ENCODE data around the gene ABCA4. TPM values are rescaled to one million over a fixed set of nuclear protein-coding genes. Genes with fewer than 3 reads are reported as not detected.

The ABCA4 gene
- total and polyA plus RNA-seq, 7 experiments from 2014 or later: not detected

GRCh38 chr1:94033849-94034248 lies 87.1 kb downstream of the ABCA4 start:
- H3K27me3 Mint-ChIP-seq: peaks cover 0 to 28% (median 23%) of the 10 kb centered on the region in 5 donors
- intact Hi-C loops (cut with micrococcal nuclease): no loop called here
- peaks cover 0 to 10% (median 0%) of the 10 kb centered on the region in 7 donors for H3K4me1 Mint-ChIP-seq
- peaks cover 0 to 1% (median 0%) of the 10 kb centered on the region in 11 donors for H3K9me3 Mint-ChIP-seq
- no peak overlapping the region for H3K27ac Mint-ChIP-seq
- Histone ChIP-seq H3K36me3 (ENCODE audit: control insufficient read depth in 2 of 3, insufficient read depth in 3 of 3, low read length in 3 of 3) (no peaks in the 10 kb centered on the region), H3K27me3 (ENCODE audit: control insufficient read depth in 2 of 2, insufficient read depth in 2 of 2, low read length in 2 of 2) (no peaks in the 10 kb centered on the region), H3K4me3 (ENCODE audit: low read length) (no peak overlapping the region), H3K9me3 (ENCODE audit: control insufficient read depth in 2 of 3, low read length in 3 of 3) (no peaks in the 10 kb centered on the region), H3K27ac (ENCODE audit: low read depth, low read length) (no peak overlapping the region), H3K4me1 (ENCODE audit: control insufficient read depth in 2 of 2, insufficient read depth in 2 of 2, low read length in 2 of 2) (no peaks in the 10 kb centered on the region)
- ChIA-PET POLR2A (no interaction called here), CTCF (interaction anchor here (0.6 kb wide), 1 partner anchor 136 kb away, joined by 4 read pairs; no protein-coding TSS in a partner anchor)
- ATAC-seq (no peak), DNase-seq (no peak)
- no peaks in the 10 kb centered on the region for H3K36me3 Mint-ChIP-seq
- no peak overlapping the region for H3K4me3 Mint-ChIP-seq

- H3K27me3 Mint-ChIP-seq: peaks cover 0 to 26% (median 17%) of the 10 kb centered on the region in 5 donors
- Histone ChIP-seq H3K27ac (ENCODE audit: low read depth, low read length) (no peak overlapping the region), H3K4me1 (ENCODE audit: control insufficient read depth in 2 of 2, insufficient read depth in 2 of 2, low read length in 2 of 2) (no peaks in the 10 kb centered on the region), H3K36me3 (ENCODE audit: control insufficient read depth in 2 of 3, insufficient read depth in 3 of 3, low read length in 3 of 3) (no peaks in the 10 kb centered on the region), H3K9me3 (ENCODE audit: control insufficient read depth in 2 of 3, low read length in 3 of 3) (no peaks in the 10 kb centered on the region), H3K4me3 (ENCODE audit: low read length) (no peak overlapping the region), H3K27me3 (ENCODE audit: control insufficient read depth in 2 of 2, insufficient read depth in 2 of 2, low read length in 2 of 2) (no peaks in the 10 kb centered on the region)
- H3K27ac Mint-ChIP-seq: no peak overlapping the region
- no peak overlapping the region for H3K4me3 Mint-ChIP-seq
- peaks cover 0 to 1% (median 0%) of the 10 kb centered on the region in 11 donors for H3K9me3 Mint-ChIP-seq
- H3K4me1 Mint-ChIP-seq: peaks cover 0 to 7% (median 0%) of the 10 kb centered on the region in 7 donors
- no peak for DNase-seq
- no peaks in the 10 kb centered on the region for H3K36me3 Mint-ChIP-seq
- ChIA-PET POLR2A (no interaction called here), CTCF (interaction anchor here (0.7 kb wide), 1 partner anchor 31 kb away, joined by 3 read pairs; no protein-coding TSS in a partner anchor)
- ATAC-seq: no peak
- intact Hi-C loops (cut with micrococcal nuclease): no loop called here
These were observed 88.3 kb downstream of the ABCA4 start for GRCh38 chr1:94032637-94033036.

DNA sequence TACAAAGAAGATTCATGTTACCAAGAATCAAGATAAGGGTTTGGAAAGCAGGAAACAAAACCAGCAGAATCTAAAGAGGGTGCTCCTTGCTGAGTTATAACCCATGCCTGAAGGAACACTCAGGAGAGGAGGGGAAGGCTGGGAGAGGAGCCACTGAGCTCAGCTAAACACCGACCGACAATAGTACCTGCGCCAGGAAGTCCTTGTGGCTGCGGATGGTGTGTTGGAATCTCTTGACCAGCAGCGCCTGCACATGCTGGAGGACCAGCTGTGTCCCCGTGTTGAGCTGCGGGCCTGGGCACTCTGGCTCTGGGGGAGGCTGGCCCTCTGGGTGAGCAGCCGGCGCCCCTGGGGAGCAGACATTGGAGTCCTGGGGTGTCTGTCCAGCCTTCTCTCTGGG lies 89.4 kb downstream of the ABCA4 start:
- H3K27ac Mint-ChIP-seq: no peak overlapping the region
- H3K4me1 ChIP-seq (ENCODE audit: control insufficient read depth in 2 of 2, insufficient read depth in 2 of 2, low read length in 2 of 2): no peaks in the 10 kb centered on the region
- POLR2A ChIA-PET: no interaction called here
- intact Hi-C loops (cut with micrococcal nuclease): no loop called here
- H3K9me3 Mint-ChIP-seq: peaks cover 0 to 1% (median 0%) of the 10 kb centered on the region in 11 donors
- no peak overlapping the region for H3K4me3 ChIP-seq (ENCODE audit: low read length)
- CTCF ChIA-PET: no interaction called here
- no peaks in the 10 kb centered on the region for H3K36me3 Mint-ChIP-seq
- DNase-seq (no peak), ATAC-seq (no peak)
- H3K4me3 Mint-ChIP-seq: no peak overlapping the region
- H3K27me3 Mint-ChIP-seq: peaks cover 0 to 20% (median 6%) of the 10 kb centered on the region in 5 donors
- H3K36me3 ChIP-seq (ENCODE audit: control insufficient read depth in 2 of 3, insufficient read depth in 3 of 3, low read length in 3 of 3): no peaks in the 10 kb centered on the region
- H3K9me3 ChIP-seq (ENCODE audit: control insufficient read depth in 2 of 3, low read length in 3 of 3): no peaks in the 10 kb centered on the region
- peaks cover 0 to 7% (median 0%) of the 10 kb centered on the region in 7 donors for H3K4me1 Mint-ChIP-seq
- H3K27ac ChIP-seq (ENCODE audit: low read depth, low read length): no peak overlapping the region
- H3K27me3 ChIP-seq (ENCODE audit: control insufficient read depth in 2 of 2, insufficient read depth in 2 of 2, low read length in 2 of 2): no peaks in the 10 kb centered on the region

- ChIA-PET POLR2A (no interaction called here), CTCF (no interaction called here)
- Histone ChIP-seq H3K4me1 (ENCODE audit: control insufficient read depth in 2 of 2, insufficient read depth in 2 of 2, low read length in 2 of 2) (no peaks in the 10 kb centered on the region), H3K27me3 (ENCODE audit: control insufficient read depth in 2 of 2, insufficient read depth in 2 of 2, low read length in 2 of 2) (no peaks in the 10 kb centered on the region), H3K27ac (ENCODE audit: low read depth, low read length) (no peak overlapping the region), H3K9me3 (ENCODE audit: control insufficient read depth in 2 of 3, low read length in 3 of 3) (no peaks in the 10 kb centered on the region), H3K36me3 (ENCODE audit: control insufficient read depth in 2 of 3, insufficient read depth in 3 of 3, low read length in 3 of 3) (no peaks in the 10 kb centered on the region), H3K4me3 (ENCODE audit: low read length) (no peak overlapping the region)
- H3K9me3 Mint-ChIP-seq: peaks cover 0 to 1% (median 0%) of the 10 kb centered on the region in 11 donors
- H3K27me3 Mint-ChIP-seq: peaks cover 0 to 20% (median 6%) of the 10 kb centered on the region in 5 donors
- H3K27ac Mint-ChIP-seq: no peak overlapping the region
- ATAC-seq: no peak
- no peak for DNase-seq
- no peaks in the 10 kb centered on the region for H3K36me3 Mint-ChIP-seq
- intact Hi-C loops (cut with micrococcal nuclease): no loop called here
- no peak overlapping the region for H3K4me3 Mint-ChIP-seq
- peaks cover 0 to 7% (median 0%) of the 10 kb centered on the region in 7 donors for H3K4me1 Mint-ChIP-seq
These were observed 89.8 kb downstream of the ABCA4 start for GRCh38 chr1:94031154-94031553.

DNA sequence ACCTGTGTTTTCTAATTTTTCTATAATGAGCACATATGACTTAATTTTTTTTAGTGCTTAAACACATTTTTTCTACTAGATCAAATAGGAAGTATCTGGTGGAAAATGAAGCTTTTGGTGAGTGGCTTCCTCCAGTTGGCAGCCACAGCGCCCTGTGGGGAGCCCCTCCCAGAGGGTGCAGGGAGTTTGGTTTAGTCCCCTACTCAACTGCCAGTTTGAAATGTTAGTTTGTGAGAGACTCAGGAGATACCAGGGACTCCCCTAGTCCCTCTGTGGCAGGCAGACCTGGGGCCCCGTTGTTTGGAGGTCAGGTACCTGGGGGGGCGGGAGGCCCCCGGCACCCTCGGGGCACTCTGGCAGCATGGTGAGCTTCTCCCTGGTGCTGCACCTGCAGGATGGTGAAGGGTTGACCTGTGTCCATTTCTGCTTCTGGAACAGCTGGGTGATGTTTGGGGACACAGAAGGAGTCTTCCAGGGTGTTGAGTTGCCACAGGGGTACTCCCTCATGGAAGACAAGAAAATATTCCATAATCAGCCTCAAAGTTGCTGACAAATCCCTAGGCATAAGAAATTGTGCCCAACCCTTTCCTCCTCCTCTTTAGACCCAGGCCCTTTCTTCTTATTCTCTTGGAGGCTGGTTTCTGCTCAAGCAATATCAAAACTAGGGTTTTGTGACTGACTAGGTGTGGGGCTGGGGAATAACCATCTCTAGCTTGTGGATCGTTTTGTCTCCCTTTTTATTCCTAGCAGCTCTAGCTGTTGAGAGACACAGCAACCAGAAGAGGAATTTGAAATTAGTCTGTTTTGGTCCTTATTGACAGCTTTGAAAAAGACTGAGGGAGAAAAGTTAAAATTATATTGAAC lies 91.6 kb downstream of the ABCA4 start:
- Histone ChIP-seq H3K36me3 (ENCODE audit: control insufficient read depth in 2 of 3, insufficient read depth in 3 of 3, low read length in 3 of 3) (no peaks in the 10 kb centered on the region), H3K27me3 (ENCODE audit: control insufficient read depth in 2 of 2, insufficient read depth in 2 of 2, low read length in 2 of 2) (peaks cover 0 to 4% of the 10 kb centered on the region in 2 donors), H3K9me3 (ENCODE audit: control insufficient read depth in 2 of 3, low read length in 3 of 3) (no peaks in the 10 kb centered on the region), H3K27ac (ENCODE audit: low read depth, low read length) (no peak overlapping the region), H3K4me3 (ENCODE audit: low read length) (no peak overlapping the region), H3K4me1 (ENCODE audit: control insufficient read depth in 2 of 2, insufficient read depth in 2 of 2, low read length in 2 of 2) (no peaks in the 10 kb centered on the region)
- DNase-seq: no peak
- ATAC-seq: no peak
- Mint-ChIP-seq H3K4me1 (peaks cover 0 to 7% (median 0%) of the 10 kb centered on the region in 7 donors), H3K9me3 (peaks cover 0 to 1% (median 0%) of the 10 kb centered on the region in 11 donors), H3K27me3 (peaks cover 6 to 16% (median 8%) of the 10 kb centered on the region in 5 donors), H3K4me3 (no peak overlapping the region), H3K36me3 (no peaks in the 10 kb centered on the region), H3K27ac (no peak overlapping the region)
- CTCF ChIA-PET: no interaction called here
- POLR2A ChIA-PET: no interaction called here
- intact Hi-C loops (cut with micrococcal nuclease): no loop called here

DNA sequence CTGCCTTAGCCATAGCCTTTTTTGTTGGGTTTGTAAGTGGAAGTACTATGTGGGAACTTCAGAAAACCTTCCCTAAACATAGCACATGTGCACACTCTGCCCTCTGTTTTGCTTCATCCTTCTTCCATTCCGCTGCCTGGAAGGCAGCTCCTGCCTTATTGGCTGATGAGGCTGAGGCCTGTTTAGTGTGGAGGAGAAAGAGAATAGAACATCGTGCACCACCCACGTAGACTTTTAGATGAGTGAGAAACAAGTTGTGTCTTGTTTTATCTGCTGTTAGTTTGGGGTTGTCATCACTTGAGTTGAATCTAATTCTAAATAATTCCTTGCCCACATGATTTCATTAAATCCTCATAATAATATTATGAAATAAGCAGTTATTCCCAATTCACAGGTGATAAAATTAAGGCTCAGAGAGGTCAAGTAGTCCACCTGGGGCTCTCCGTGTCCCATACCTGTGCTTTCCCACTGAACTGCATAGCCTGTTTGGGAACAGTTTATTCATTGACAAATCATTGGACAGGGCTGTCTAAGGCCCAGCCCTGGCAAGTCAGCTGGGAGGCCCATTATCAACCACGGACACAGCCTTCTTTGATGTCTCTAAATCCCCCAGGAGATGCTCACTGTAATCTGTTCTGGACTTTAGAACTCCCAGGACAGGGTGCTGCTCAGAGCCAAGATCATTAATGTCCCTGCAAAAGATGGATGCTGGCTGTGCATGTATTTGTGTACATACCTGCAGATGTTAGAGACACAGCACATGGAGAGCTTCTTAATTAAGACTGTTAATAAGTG lies 93.0 kb downstream of the ABCA4 start:
- Histone ChIP-seq H3K4me3 (ENCODE audit: low read length) (no peak overlapping the region), H3K27me3 (ENCODE audit: control insufficient read depth in 2 of 2, insufficient read depth in 2 of 2, low read length in 2 of 2) (peaks cover 0 to 4% of the 10 kb centered on the region in 2 donors), H3K9me3 (ENCODE audit: control insufficient read depth in 2 of 3, low read length in 3 of 3) (no peaks in the 10 kb centered on the region), H3K4me1 (ENCODE audit: control insufficient read depth in 2 of 2, insufficient read depth in 2 of 2, low read length in 2 of 2) (no peaks in the 10 kb centered on the region), H3K36me3 (ENCODE audit: control insufficient read depth in 2 of 3, insufficient read depth in 3 of 3, low read length in 3 of 3) (no peaks in the 10 kb centered on the region), H3K27ac (ENCODE audit: low read depth, low read length) (no peak overlapping the region)
- intact Hi-C loops (cut with micrococcal nuclease): no loop called here
- ChIA-PET POLR2A (no interaction called here), CTCF (interaction anchor here (3.2 kb wide), 1 partner anchor 436 kb away, joined by 19 read pairs; no protein-coding TSS in a partner anchor)
- DNase-seq: no peak
- peaks cover 0 to 1% (median 0%) of the 10 kb centered on the region in 11 donors for H3K9me3 Mint-ChIP-seq
- peaks cover 6 to 13% (median 8%) of the 10 kb centered on the region in 5 donors for H3K27me3 Mint-ChIP-seq
- H3K4me3 Mint-ChIP-seq: no peak overlapping the region
- H3K36me3 Mint-ChIP-seq: no peaks in the 10 kb centered on the region
- no peak overlapping the region for H3K27ac Mint-ChIP-seq
- peaks cover 0 to 7% (median 0%) of the 10 kb centered on the region in 7 donors for H3K4me1 Mint-ChIP-seq
- no peak for ATAC-seq

Data from naive thymus-derived CD4-positive, alpha-beta T cell (primary cell).